Stimulated activated CD4-positive, alpha-beta T cell treated with anti-CD3 and anti-CD28 coated beads, TNF-alpha, amount 100 ng/mL, for 4 hours (primary cell): ENCODE data around the gene PCBD2.
"Not testable (repeated sequence)": the region's sequence is repeated elsewhere in the genome, so short reads cannot be mapped to it uniquely, and the experiment has no call there.

Experiments used
- DNase-seq, 3 experiments: peaks; one replicate each; pipeline ENCODE4 v3.0.0-alpha.2; 2020; ENCODE audit warnings: low read depth in 3 of 3

Gene PCBD2

GRCh38 chr5:134957920-134958608 lies 53.1 kb downstream of the PCBD2 start:
- DNase-seq: no peak

- no peak for DNase-seq
Observed at GRCh38 chr5:134958755-134959154, 53.8 kb downstream of the PCBD2 start.

GRCh38 chr5:134963098-134963497 lies 58.2 kb downstream of the PCBD2 start:
- no peak for DNase-seq

- DNase-seq: no peak
Observed at GRCh38 chr5:134964359-134965270, 59.7 kb downstream of the PCBD2 start.

DNA sequence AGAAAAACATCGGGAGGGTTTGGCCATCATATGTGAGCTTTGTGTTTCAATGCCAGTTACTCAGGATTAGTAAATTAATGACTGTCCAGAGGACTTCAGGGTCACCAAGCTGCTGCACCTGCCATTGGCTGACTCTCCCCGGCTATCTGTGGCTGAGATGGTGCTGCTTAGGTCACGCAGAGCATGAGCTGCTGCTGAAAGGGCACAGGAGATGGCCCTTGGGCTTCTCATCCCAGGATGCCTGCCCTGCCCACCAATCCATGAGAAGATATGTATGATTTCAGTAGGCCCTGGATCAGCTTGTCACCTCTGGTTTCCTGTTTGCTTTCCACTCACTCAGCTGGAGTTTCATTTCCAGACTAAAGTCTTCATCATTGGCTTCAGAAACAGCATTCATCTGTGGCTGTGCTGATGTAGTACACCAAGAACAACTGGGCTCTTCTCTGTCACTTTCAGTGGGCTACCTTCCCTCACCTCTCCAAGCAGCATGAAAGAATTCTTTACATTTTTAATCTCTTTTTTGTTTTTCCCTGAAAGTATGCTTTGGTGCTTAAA lies 60.4 kb downstream of the PCBD2 start:
- DNase-seq: no peak

DNA sequence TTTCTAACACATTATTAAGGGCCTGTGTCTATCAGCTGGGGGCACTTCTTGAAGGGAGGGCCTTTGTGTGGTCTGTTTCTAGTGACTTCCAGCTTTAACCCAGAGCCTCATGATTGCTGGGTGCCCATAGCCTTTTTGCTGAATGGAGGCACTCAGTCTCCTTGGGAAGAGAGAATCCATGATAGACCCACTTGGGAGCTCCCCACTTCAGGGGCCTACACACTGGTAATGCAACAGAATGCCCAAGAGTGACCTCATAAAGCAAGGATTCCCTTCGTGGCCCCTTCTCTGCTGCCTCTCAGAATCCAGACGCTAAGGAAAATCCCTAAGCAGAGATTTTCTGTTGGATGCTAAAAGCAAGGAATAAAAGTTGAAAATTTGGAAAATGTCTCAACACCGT lies 62.7 kb downstream of the PCBD2 start, which contains the start of gene CATSPER3:
CATSPER3 (plus strand) TSS at position 301 of the 400 bp plus-strand sequence; CDS start at position 386, 85 bp downstream.
- DNase-seq: no peak

GRCh38 chr5:134968055-134968454 lies 63.1 kb downstream of the PCBD2 start:
- no peak for DNase-seq

- DNase-seq: no peak
Observed at GRCh38 chr5:134969166-134969565, 64.2 kb downstream of the PCBD2 start.

GRCh38 chr5:134975078-134975715 lies 70.3 kb downstream of the PCBD2 start:
- no peak for DNase-seq

DNA sequence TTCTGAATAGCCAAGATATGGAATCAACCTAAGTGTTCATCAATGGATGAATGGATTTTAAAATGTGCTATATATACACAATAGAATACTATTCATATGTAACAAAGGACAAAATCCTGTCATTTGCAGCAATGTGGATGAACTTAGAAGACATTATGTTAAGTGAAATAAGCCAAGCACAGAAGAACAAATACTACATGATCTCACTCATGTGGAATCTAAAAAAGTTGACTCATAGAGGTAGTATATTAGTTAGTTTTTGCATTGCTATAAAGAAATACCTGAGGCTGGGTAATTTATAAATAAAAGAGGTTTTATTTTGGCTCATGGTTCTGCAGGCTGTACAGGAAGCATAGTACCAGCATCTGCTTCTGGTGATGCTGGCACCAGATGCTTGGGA lies 70.9 kb downstream of the PCBD2 start:
- no peak for DNase-seq

DNA sequence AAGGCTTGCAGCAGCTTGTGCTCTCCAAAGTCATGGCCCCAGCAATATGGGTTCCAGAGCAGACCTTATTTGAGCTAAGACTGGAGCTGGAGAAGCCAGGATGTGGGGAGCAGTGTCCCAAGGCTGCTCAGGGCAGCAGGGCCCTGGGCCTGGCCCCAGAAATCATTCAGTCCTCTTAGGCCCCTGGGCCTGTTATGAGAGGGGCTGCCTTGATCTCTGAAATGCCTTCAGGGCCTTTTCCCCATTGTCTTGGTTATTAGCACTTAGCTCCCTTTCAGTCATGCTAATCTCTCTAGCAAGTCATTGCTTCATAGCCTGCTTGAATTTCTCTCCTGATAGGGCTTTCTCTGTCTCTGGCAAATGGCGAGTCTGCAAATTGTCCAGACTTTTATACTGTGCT lies 71.9 kb downstream of the PCBD2 start:
- DNase-seq: no peak

DNA sequence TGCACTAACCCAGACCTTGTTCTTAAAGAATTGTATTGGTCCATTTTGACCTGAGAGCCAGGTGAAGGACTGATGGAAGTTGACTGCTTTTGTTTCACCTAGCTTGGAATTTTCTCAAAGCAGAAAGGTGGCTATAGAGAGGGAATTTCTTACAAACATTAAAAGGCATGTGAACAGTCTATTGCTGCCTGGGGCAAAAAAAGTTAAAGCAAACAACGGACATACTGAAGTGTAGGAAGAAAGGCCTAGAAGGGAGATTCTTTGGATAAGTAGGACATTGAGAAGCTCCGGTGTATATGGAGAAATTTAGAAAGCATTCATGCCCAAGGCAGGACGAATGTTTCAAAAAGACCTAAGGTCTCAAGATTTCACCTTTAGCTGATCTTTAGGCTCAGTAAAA lies 74.5 kb downstream of the PCBD2 start:
- no peak for DNase-seq

DNA sequence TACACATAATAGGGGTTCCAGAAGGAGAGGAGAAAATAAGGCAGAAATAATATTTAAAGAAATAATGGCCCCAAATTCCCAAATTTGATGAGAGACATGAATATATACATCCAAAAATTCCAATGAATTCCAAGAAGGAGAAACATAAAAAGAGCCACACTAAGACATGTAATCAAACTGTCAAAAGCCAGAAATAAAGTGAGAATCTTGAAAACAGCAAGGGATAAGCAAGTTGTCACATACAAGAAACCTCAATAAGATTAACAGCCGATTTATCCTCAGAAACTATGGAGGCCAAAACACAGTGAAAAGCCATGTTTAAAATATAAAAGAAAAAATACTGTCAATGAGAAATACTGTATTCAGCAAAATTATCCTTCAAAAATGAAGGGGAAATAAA lies 77.3 kb downstream of the PCBD2 start:
- no peak for DNase-seq

DNA sequence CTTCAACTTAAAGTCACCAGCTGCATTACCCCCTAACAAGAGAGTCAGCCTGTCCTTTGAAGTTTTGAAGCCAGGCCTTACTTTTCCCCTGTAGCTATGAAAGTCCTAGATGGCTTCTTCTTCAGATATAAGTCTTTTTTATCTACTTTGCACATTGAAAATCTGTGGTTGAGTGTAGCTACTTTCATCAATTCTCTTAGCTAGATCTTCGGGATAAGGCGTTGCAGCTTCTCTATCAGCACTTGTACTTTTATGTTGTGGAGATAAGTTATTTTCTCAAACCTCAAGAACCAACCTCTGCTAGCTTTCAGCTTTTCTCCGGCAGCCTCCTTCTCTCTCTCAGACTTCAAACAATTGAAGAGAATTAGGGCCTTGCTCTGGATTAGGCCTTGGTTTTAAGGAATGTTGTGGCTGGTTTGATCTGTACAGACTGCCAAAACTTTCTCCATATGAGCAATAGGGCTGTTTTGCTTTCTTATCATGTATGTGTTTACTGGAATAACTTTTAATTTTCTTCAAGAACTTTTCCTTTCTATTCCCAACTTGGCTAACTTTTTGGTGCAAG lies 84.4 kb downstream of the PCBD2 start:
- DNase-seq: no peak

DNA sequence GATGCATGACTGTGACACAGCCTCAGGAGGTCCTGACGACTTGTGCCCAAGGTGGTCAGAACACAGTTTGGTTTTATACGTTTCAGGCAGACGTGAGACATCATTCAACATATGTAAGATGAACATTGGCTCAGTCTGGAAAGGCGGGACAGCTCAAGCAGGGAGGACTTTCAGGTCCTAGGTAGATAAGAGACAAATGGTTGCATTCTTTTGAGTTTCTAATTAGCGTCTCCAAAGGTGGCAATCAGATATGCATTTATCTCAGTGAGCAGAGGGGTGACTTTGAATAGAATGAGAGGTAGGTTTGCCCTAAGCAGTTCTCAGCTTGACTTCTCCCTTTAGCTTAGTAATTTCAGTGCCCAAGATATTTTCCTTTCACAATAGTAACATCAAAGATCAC lies 85.3 kb downstream of the PCBD2 start:
- DNase-seq: not testable (repeated sequence)

DNA sequence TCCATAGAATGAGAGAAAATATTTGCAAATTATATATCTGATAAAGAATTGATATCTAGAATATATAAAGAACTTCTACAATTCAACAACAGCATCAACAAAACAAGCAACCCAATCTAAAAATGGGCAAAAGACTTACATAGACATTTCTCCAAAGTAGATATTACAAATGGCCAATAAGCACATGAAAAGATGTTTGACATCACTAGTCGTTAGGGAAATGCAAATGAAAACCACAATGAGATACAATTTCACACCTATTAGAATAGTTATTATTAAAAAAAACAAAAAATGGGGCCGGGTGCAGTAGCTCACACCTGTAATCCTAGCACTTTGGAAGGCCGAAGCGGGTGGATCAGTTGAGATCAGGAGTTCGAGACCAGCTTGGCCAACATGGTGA lies 87.2 kb downstream of the PCBD2 start:
- no peak for DNase-seq

DNA sequence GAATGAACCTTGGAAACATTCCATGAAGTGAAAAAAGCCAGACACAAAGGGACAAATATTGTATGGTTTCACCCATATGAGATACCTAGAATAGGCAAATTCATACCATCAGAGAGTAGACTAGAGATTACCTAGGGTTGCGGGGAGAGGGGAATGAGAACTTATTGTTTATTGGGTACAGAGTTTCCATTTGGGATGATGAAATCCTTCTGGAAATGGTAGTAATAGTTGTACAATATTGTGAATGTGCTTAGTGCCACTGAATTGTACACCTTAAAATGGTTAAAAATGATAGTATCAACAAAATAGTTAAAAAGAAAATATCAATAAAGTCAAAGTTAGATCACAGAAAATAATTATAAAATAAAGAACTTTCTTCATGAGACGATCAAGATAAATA lies 88.2 kb downstream of the PCBD2 start:
- no peak for DNase-seq

DNA sequence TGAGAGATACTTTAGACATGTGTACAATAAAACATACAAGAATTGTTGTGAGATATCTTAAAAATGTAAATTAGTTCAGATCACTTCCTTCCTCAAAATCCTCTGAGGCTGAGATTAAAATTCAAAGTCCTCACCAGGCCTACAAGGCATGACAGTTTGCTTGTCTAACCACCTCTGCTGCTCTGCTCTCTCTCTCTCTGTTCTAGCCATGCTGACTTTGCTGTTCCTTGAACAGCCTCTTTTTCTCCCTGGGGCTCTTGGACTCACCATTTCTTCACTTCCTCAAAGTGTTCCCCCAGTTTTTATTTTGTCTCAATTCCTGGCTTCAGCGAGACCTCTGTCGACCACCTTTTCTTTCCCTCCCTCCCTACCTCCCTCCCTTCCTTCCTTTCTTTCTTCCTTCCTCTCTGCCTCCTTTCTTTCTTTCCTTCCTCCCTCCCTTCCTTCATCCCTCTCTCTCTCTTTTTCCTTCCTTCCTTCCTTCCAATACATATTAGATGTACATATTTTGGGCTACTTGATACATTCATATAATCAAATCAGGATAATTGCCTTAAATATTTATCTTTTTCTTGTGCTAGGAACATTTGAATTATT lies 89.7 kb downstream of the PCBD2 start:
- no peak for DNase-seq

GRCh38 chr5:134995850-134996402 lies 91.0 kb downstream of the PCBD2 start:
- no peak for DNase-seq

DNA sequence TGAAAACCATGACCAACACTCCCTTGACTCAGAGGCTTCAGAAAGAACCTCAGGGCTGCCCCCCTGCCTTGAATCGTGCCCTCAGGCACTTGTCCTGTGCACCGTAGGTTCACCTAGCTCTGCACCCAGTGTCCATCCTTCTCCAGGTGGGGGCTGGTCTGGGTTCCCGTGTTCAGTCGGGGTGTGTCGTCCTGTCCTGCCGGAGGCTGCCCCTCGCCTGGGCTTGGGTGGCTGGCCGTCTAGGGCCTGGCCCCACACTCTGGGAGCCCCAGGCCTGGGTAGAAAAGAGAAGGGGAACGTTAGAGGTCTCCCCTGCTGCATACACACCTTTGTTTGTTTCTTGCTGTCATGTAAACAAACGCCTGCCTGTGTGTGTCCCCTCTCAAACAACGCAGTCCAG lies 92.1 kb downstream of the PCBD2 start:
- DNase-seq: no peak

DNA sequence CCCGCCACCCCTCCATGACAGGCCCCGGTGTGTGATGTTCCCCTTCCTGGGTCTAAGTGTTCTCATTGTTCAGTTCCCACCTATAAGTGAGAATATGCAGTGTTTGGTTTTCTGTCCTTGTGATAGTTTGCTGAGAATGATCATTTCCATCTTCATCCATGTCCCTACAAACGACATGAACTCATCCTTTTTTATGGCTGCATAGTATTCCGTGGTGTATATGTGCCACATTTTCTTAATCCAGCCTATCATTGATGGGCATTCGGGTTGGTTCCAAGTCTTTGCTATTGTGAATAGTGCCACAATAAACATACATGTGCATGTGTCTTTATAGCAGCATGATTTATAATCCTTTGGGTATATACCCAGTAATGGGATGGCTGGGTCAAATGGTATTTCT lies 93.1 kb downstream of the PCBD2 start:
- DNase-seq: not testable (repeated sequence)
